ENCODE results near the gene ALMS1.

Gene ALMS1

DNA sequence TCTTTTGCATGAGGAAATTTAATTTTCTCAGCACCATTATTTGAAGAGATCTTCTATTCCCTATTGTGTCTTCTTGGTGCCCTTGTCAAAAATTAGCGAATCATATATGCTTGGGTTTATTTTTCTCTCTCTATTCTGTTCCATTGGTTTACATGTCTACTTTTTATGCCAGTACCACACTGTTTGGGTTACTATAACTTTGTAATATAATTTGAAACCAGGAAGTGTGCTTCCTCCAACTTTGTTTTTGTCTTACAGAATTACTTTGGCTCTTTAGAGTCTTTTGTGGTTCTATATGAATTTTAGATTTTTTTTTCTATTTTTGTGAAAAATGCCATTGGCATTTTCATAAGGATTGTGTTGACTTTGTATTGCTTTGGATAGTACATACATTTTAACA is 17.6 kb downstream of the ALMS1 start:
- no peak overlapping the region for H3K27ac ChIP-seq
- TF ChIP-seq ZFX (IDR thresholded peaks at IDR 0.05): no peak
- TF ChIP-seq, protein P1, sequence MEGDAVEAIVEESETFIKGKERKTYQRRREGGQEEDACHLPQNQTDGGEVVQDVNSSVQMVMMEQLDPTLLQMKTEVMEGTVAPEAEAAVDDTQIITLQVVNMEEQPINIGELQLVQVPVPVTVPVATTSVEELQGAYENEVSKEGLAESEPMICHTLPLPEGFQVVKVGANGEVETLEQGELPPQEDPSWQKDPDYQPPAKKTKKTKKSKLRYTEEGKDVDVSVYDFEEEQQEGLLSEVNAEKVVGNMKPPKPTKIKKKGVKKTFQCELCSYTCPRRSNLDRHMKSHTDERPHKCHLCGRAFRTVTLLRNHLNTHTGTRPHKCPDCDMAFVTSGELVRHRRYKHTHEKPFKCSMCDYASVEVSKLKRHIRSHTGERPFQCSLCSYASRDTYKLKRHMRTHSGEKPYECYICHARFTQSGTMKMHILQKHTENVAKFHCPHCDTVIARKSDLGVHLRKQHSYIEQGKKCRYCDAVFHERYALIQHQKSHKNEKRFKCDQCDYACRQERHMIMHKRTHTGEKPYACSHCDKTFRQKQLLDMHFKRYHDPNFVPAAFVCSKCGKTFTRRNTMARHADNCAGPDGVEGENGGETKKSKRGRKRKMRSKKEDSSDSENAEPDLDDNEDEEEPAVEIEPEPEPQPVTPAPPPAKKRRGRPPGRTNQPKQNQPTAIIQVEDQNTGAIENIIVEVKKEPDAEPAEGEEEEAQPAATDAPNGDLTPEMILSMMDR (conservative IDR thresholded peaks at IDR 0.05): no peak

DNA sequence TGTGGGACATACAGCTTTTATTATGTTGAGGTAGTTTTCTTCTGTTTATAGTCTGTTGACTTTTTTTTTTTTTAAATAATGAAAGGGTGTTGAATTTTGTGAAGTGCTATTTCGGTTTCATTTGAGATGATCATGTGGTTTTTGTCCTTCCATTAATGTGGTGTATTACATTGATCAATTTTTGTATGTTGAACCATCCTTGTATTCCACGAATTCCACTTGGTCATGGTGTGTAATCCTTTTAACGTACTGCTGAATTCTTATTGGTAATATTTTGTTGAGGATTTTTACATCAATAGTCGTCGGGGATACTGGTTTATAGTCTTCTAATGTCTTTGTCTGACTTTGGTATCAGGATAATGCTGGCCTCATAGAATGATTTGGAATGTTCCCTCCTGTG is 18.8 kb downstream of the ALMS1 start:
- TF ChIP-seq, protein P1 (conservative IDR thresholded peaks at IDR 0.05): no peak
- TF ChIP-seq ZFX (IDR thresholded peaks at IDR 0.05): no peak
- H3K27ac ChIP-seq: no peak overlapping the region

DNA sequence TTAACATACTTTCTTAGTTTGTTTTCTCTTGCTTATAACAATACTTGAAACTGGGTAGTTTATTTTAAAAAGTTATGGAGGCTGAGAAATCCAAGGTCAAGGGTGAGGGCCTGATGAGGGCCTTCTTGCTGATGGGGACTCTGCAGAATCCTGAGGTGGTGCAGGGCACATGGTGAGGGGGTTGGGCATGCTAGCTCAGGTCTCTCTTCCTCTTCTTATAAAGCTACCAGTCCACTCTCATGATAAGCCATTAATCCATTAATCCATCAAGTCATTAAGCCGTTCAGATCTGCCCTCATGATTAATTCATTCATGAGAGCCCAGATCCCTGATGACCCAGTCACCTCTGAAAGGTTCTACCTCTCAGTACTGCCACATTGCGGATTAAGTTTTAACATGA is 21.4 kb downstream of the ALMS1 start:
- TF ChIP-seq, protein P1 (conservative IDR thresholded peaks at IDR 0.05): no peak
- TF ChIP-seq ZFX (IDR thresholded peaks at IDR 0.05): no peak
- H3K27ac ChIP-seq: no peak overlapping the region

DNA sequence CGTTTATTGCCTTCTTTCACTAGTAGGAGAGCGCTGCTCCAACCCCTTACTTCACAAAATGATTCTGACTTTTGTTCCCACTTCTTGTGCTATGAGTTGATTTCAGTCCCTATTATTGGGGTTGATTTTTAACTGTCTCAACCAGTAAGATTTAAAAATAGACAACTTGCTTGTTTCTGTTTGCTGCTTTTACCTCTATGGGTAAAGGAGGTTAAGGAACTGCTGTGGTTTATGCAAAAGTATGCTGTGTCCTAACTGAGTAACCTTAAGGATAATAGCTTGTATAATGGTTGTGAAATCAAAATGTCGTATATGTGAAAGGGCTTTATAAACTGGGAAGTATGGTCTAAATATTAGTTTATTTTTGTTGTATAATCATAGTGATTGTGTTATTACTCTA is 22.6 kb downstream of the ALMS1 start:
- no peak overlapping the region for H3K27ac ChIP-seq
- TF ChIP-seq, protein P1 (conservative IDR thresholded peaks at IDR 0.05): no peak
- TF ChIP-seq ZFX (IDR thresholded peaks at IDR 0.05): no peak

DNA sequence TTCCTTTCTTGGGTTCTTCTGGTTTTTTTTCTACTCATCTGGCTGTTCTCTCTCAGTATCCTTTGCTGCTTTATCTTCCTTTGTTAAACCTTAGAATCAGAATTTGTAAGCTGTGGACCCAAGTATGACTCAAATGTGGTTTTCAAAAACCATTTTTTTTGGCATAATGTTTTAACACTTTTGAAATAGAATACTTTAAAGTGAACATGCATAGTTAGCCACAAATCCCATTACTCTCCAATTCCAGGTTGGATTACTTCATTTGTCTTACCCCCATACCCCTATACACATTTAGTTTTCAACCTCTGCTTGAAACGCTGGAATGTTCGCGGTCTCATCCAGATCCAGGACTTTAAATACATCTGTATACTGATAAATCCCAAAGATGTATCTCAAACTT is 29.1 kb downstream of the ALMS1 start:
- no peak overlapping the region for H3K27ac ChIP-seq
- TF ChIP-seq, protein P1 (conservative IDR thresholded peaks at IDR 0.05): no peak
- TF ChIP-seq ZFX (IDR thresholded peaks at IDR 0.05): no peak

DNA sequence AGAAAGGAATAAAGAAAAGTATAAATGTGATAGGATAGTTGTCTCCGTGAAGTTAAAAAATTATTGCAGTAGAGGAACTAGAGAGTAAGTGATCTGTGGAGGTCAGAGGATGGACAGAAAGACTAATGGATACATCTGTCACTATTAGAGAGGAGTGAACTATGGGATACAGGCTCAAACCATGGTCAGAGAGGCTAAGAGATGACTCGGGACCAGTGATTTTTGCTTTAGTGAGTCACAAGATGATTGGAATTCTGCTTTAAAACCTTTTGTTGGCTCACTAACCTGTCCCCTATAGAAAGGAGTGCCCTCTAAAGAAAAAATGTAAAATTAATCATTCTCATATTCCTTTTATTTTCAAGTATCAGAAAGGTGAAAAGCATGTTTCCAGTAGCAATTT is 30.3 kb downstream of the ALMS1 start:
- no peak overlapping the region for H3K27ac ChIP-seq
- TF ChIP-seq ZFX (IDR thresholded peaks at IDR 0.05): no peak
- TF ChIP-seq, protein P1 (conservative IDR thresholded peaks at IDR 0.05): no peak

DNA sequence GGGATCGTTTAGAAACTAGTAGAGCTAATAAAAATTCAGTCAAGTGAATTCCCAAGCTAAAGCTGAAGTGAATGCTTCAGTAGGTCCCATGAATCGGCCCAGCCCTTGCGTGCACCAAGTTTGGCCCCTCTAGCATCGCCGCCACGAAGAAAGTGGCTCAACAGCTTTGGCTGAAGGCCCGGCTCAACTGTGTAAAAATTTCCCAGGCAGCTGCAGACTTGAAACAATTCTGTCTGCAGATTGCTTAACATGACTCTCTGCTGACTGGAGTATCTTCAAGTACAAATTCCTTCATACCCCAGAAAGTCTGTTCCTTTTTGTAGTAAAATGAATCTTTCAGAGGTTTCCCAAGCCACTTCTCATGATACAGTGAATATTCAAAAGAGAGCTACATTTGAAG is 32.7 kb downstream of the ALMS1 start:
- no peak overlapping the region for H3K27ac ChIP-seq
- TF ChIP-seq ZFX (IDR thresholded peaks at IDR 0.05): no peak
- TF ChIP-seq, protein P1 (conservative IDR thresholded peaks at IDR 0.05): no peak
